ENCODE data around the gene ZNF574. TPM values are rescaled to one million over a fixed set of nuclear protein-coding genes. Genes with fewer than 3 reads are reported as not detected.

The ZNF574 gene
- total RNA-seq, 4 donors from 2014 or later = 11.6 to 22.9 (median 12.8) TPM

GRCh38 chr19:42102877-42103276 is 26.9 kb downstream of the ZNF574 start:
- ATAC-seq (ENCODE audit: low FRiP score) = no peak
- DNase-seq (ENCODE audit: low spot score) = no peak
- no peak for TF ChIP-seq CTCF (IDR thresholded peaks at IDR 0.05)

GRCh38 chr19:42105368-42105767 is 29.4 kb downstream of the ZNF574 start:
- ATAC-seq (ENCODE audit: low FRiP score) (no peak), DNase-seq (ENCODE audit: low spot score) (no peak)
- TF ChIP-seq CTCF (IDR thresholded peaks at IDR 0.05) = no peak

- peak in 1 of 3 donors; percentile 71 for TF ChIP-seq CTCF (IDR thresholded peaks at IDR 0.05)
- DNase-seq (ENCODE audit: low spot score) (peak; percentile 62), ATAC-seq (ENCODE audit: low FRiP score) (peak; percentile 73)
Observed at GRCh38 chr19:42108527-42109389, 32.8 kb downstream of the ZNF574 start.

- DNase-seq (ENCODE audit: low spot score) (no peak), ATAC-seq (ENCODE audit: low FRiP score) (no peak)
- TF ChIP-seq CTCF (IDR thresholded peaks at IDR 0.05) = no peak
Observed at GRCh38 chr19:42109896-42110295, 33.9 kb downstream of the ZNF574 start.

- no peak for TF ChIP-seq CTCF (IDR thresholded peaks at IDR 0.05)
- ATAC-seq (ENCODE audit: low FRiP score) = no peak
- DNase-seq (ENCODE audit: low spot score) = no peak
Observed at GRCh38 chr19:42110658-42111057, 34.7 kb downstream of the ZNF574 start.

- no peak for DNase-seq (ENCODE audit: low spot score)
- no peak for TF ChIP-seq CTCF (IDR thresholded peaks at IDR 0.05)
- no peak for ATAC-seq (ENCODE audit: low FRiP score)
Observed at GRCh38 chr19:42111384-42111783, 35.4 kb downstream of the ZNF574 start.

GRCh38 chr19:42111811-42112210 is 35.8 kb downstream of the ZNF574 start:
- TF ChIP-seq CTCF (IDR thresholded peaks at IDR 0.05) = no peak
- ATAC-seq (ENCODE audit: low FRiP score) (no peak), DNase-seq (ENCODE audit: low spot score) (no peak)

Data from omental fat pad (tissue), 4 donors.